Karpas-422 (cell line): ENCODE results near the gene PNPLA3. TPM values are rescaled to one million over a fixed set of nuclear protein-coding genes. Genes with fewer than 3 reads are reported as not detected.

Source experiments
- DNase-seq: peaks from one replicate; pipeline ENCODE4 v3.0.0-alpha.2; 2015
- H2AFZ ChIP-seq: fragments of 200-600 bp; sonication (generic); 2 replicates; pipeline ENCODE4 v1.6.1; 2014; ENCODE audit warnings: antibody characterized with exemption, low read length, mixed read lengths
- H3K27ac ChIP-seq: fragments of 200-600 bp; sonication (generic); 2 replicates; pipeline ENCODE4 v1.5.1; 2014; ENCODE audit warnings: mild to moderate bottlenecking, low read length, moderate library complexity
- H3K27me3 ChIP-seq: fragments of 200-600 bp; sonication (generic); 2 replicates; pipeline ENCODE4 v1.6.1; 2014; ENCODE audit warnings: low read length, mixed read lengths
- H3K36me3 ChIP-seq: fragments of 200-600 bp; sonication (generic); 2 replicates; pipeline ENCODE4 v1.6.1; 2014; ENCODE audit warnings: low read length, mixed read lengths; ENCODE audit not compliant: insufficient read depth
- H3K4me1 ChIP-seq: fragments of 200-600 bp; sonication (generic); 2 replicates; pipeline ENCODE4 v1.6.1; 2014; ENCODE audit warnings: mild to moderate bottlenecking, low read length, mixed read lengths
- H3K4me2 ChIP-seq: fragments of 200-600 bp; sonication (generic); 2 replicates; pipeline ENCODE4 v1.6.1; 2014; ENCODE audit warnings: low read length, low read depth, mild to moderate bottlenecking; ENCODE audit not compliant: poor library complexity, severe bottlenecking
- H3K4me3 ChIP-seq: fragments of 200-600 bp; sonication (generic); 2 replicates; pipeline ENCODE4 v1.5.1; 2014; ENCODE audit warnings: mild to moderate bottlenecking, antibody characterized with exemption, low read length, mixed read lengths
- H3K79me2 ChIP-seq: fragments of 200-600 bp; sonication (generic); 2 replicates; pipeline ENCODE4 v1.6.1; 2014; ENCODE audit warnings: mild to moderate bottlenecking, low read length, mixed read lengths
- H3K9ac ChIP-seq: fragments of 200-600 bp; sonication (generic); 2 replicates; pipeline ENCODE4 v1.6.0; 2014; ENCODE audit warnings: low read length
- H3K9me2 ChIP-seq: fragments of 200-600 bp; sonication (generic), shearing (Covaris generic); replicated peaks from 2 replicates; pipeline ENCODE4 v1.6.0; 2014; ENCODE audit warnings: mild to moderate bottlenecking, low read length, moderate library complexity; ENCODE audit not compliant: insufficient read depth
- H3K9me3 ChIP-seq: fragments of 300-700, 200-600 bp; sonication (generic); 2 replicates; pipeline ENCODE4 v1.6.1; 2014; ENCODE audit warnings: low read length, mixed read lengths
- H4K20me1 ChIP-seq: fragments of 200-600 bp; sonication (generic); 2 replicates; pipeline ENCODE4 v1.6.1; 2014; ENCODE audit warnings: mild to moderate bottlenecking, antibody characterized with exemption, low read length, low read depth; ENCODE audit not compliant: insufficient read depth
- total RNA-seq: library from RNA; depleted of rRNA; stranded (reverse); fragments of >200 nt; shearing (Covaris generic); gene quantifications from 2 replicates; pipeline ENCODE4 v1.2.3, GENCODE V29; 2014; ENCODE audit warnings: low replicate concordance

PNPLA3 gene
- total RNA-seq, 1 experiment from 2014 or later = not detected

DNA sequence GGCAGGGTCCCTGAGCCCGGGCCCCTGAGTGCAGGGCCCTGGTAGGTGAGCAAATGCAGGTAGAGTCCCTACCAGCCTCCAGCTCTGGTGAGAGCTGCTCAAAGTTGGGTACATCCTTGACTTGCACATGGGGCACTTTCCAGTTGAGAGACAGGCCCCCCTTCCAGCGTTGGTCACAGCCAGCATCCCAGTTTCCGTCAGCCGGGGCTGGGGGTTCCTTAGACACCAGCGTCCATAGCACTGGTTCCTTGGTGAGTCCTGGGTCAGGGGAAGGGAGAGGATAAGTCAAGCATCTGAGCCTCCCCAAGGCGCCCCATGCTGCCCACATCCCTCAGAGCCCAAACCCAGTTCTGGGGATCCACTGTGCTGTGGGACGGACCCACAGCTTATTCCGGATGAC is 37.4 kb upstream of the PNPLA3 start:
- Histone ChIP-seq H3K27ac (no peak overlapping the region), H3K4me1 (no peaks in the 10 kb centered on the region; the same call in 1 of the 2 replicates), H3K4me2 (no peak overlapping the region), H3K9ac (no peak overlapping the region), H3K79me2 (no peaks in the 10 kb centered on the region), H3K36me3 (no peaks in the 10 kb centered on the region), H3K9me2 (no peaks in the 10 kb centered on the region), H3K27me3 (no peaks in the 10 kb centered on the region), H3K4me3 (no peak overlapping the region), H2AFZ (no peak overlapping the region), H3K9me3 (no peaks in the 10 kb centered on the region), H4K20me1 (0 out of 2 replicates have a peak, but pooled peaks cover 9% of the 10 kb centered on the region)
- DNase-seq = no peak

- Histone ChIP-seq H3K9ac (no peak overlapping the region), H3K9me2 (no peaks in the 10 kb centered on the region), H3K4me1 (no peaks in the 10 kb centered on the region; the same call in 1 of the 2 replicates), H3K4me2 (no peak overlapping the region), H3K9me3 (no peaks in the 10 kb centered on the region), H3K27ac (no peak overlapping the region), H3K27me3 (no peaks in the 10 kb centered on the region), H3K36me3 (no peaks in the 10 kb centered on the region), H2AFZ (no peak overlapping the region), H3K4me3 (no peak overlapping the region), H3K79me2 (no peaks in the 10 kb centered on the region), H4K20me1 (0 out of 2 replicates have a peak, but pooled peaks cover 9% of the 10 kb centered on the region)
- DNase-seq = no peak
Observed at GRCh38 chr22:43887391-43887790, 36.2 kb upstream of the PNPLA3 start.

DNA sequence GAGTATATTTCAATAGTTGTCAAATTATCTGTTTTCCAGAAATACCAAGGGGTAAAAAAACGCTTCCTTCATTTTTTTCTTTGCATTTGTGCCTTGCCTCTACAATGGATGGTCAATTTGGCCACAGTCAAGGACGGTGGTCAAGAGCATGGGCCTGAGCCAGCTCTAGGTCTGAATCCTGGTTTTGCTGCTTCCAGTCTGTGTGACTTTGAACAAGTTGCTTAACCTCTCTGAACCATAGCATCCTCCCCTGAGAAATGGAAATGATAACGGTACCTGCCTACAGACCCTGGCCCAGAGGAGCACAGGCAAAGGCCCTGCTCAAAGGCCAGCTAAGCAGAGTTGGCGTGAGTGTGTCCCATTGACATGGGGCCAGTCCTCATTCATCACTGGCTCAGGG is 34.9 kb upstream of the PNPLA3 start:
- no peak for DNase-seq
- Histone ChIP-seq H3K79me2 (no peaks in the 10 kb centered on the region), H3K4me1 (no peaks in the 10 kb centered on the region; the same call in 1 of the 2 replicates), H3K4me2 (no peak overlapping the region), H3K27me3 (no peaks in the 10 kb centered on the region), H3K36me3 (no peaks in the 10 kb centered on the region), H3K9ac (no peak overlapping the region), H3K4me3 (no peak overlapping the region), H3K27ac (no peak overlapping the region), H2AFZ (no peak overlapping the region), H3K9me3 (no peaks in the 10 kb centered on the region), H3K9me2 (no peaks in the 10 kb centered on the region), H4K20me1 (no peaks in the 10 kb centered on the region)

DNA sequence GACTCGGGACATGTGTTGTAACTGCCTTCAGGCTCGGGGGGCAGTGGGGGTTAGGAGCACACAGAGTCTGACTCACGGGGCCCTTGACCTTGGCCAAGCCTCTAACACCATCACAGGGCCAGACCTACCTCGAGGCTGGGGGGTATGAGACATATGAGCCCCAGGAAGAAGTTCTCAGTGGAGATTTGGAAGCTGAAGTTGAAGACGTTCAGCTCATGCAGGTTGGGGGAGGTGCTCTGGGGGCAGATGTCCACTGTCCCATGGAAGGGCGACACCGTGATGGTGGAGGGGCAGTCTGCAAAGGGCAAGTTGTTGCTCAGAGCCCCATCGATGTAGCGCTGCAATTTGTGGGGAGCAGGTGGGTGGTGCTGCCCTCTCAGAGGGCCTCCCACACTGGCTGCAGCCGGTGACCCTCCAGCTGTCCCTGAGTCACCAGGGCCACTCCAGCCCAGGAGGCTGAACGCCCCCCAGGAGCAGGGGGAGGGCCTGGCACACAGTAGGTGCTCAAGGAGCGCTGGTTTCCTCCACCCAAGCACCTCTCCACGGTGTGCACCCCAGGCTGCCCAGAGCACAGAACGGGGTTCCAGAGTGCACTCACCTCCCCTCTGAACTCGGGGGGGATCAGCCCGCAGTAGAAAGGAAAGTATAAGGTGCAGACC is 34.3 kb upstream of the PNPLA3 start:
- no peaks in the 10 kb centered on the region for H3K27me3 ChIP-seq
- H4K20me1 ChIP-seq = no peaks in the 10 kb centered on the region
- no peaks in the 10 kb centered on the region for H3K9me2 ChIP-seq

DNA sequence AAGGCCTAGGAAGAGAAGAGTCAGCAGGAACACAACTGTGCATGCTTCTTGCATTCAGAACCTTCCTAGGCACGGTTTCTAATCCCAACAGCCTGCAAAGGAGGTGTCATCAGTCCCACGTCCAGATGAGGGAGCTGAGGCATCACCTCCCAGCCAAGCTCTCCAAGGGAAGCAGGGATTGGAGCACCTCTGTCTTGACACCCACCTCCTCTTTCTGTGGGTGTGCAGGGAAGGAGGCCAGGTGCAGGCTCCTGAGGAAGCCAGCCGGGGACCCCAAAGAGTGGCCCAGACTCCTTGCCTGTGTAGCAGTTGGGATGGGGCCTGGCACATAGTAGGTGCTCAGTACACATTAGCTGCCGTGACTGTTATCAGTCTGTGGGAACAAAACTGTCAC is 33.7 kb upstream of the PNPLA3 start:
- Histone ChIP-seq H4K20me1 (no peaks in the 10 kb centered on the region), H3K36me3 (no peaks in the 10 kb centered on the region), H3K79me2 (no peaks in the 10 kb centered on the region), H3K9me2 (no peaks in the 10 kb centered on the region), H3K4me3 (no peak overlapping the region), H3K27ac (no peak overlapping the region), H3K4me2 (no peak overlapping the region), H3K27me3 (no peaks in the 10 kb centered on the region), H3K9ac (no peak overlapping the region), H3K9me3 (no peaks in the 10 kb centered on the region), H3K4me1 (no peaks in the 10 kb centered on the region; the same call in 1 of the 2 replicates), H2AFZ (no peak overlapping the region)
- no peak for DNase-seq

More for the DNA sequence above, 34.3 kb upstream of the PNPLA3 start:
- no peak overlapping the region for H2AFZ ChIP-seq
- H3K4me3 ChIP-seq = no peak overlapping the region
- no peak overlapping the region for H3K4me2 ChIP-seq
- H3K9ac ChIP-seq = no peak overlapping the region
- H3K4me1 ChIP-seq = no peaks in the 10 kb centered on the region; the same call in 1 of the 2 replicates
- no peaks in the 10 kb centered on the region for H3K36me3 ChIP-seq
- H3K27ac ChIP-seq = no peak overlapping the region
- no peaks in the 10 kb centered on the region for H3K79me2 ChIP-seq
- no peak for DNase-seq
- H3K9me3 ChIP-seq = no peaks in the 10 kb centered on the region

DNA sequence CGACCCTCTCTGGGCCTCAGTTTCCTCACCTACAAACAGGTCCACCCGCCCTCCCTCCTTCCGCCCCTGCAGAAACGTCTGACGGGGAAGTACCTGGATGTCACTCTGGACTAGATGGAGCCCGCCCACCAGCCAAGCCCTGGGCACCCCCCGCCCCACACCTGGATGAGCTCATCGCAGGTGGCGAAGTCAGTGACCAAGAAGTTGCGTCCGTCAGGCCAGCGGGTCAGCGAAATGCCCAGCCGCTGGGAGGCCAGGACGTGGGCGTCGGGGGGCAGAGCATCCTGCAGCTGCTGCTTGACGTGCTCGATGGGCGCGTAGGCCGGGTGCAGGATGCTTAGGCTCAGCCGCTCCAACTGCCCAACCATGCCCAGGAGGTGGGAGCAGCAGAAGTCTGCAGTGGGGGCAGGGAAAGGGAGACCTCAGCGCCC is 32.7 kb upstream of the PNPLA3 start:
- Histone ChIP-seq H3K27ac (no peak overlapping the region), H4K20me1 (no peaks in the 10 kb centered on the region), H3K27me3 (no peaks in the 10 kb centered on the region), H2AFZ (no peak overlapping the region), H3K9me3 (no peaks in the 10 kb centered on the region), H3K79me2 (no peaks in the 10 kb centered on the region), H3K9me2 (no peaks in the 10 kb centered on the region), H3K36me3 (no peaks in the 10 kb centered on the region), H3K4me2 (no peak overlapping the region), H3K4me3 (no peak overlapping the region), H3K4me1 (no peaks in the 10 kb centered on the region), H3K9ac (no peak overlapping the region)
- DNase-seq = no peak

DNA sequence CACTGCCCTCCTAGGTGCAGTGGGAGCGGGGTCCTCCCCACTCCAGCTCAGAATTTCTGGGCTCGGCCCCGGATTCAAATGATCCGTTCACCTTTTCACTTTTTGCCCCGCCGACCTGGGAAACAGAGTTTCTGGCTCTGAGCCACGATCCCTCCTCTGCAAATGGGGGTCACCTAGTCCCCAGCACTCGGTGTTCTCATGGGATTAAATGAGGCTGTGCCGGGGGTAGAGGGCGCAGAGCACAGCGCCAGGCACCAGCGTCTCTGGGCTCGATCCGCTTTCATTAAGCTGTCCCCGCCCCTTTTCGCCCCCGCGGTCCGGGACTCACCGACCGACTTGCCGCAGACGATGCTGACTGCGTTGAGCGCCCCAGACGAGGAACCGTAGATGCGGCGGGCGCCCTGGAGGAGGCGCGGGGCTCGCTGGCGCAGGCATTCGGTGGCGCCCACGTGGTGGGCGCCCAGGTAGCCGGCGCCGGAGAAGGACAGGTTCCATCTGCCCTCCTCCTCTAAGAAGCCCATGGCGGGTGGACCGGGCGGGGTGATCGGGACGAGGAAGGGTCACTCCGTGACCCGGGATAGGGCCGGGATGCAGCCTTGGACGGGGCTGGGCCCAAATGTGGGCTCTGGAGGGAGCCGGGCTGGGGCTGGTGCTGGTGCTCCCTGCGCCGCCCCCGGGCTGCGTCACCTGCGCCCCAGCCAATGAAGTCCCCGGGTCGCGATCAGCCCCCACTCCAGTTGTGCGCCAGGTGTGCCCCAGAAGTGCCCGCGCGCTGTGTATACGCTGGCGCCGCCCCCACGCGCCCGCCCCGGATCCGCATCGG is 32.0 kb upstream of the PNPLA3 start, which contains the start of gene PNPLA5:
PNPLA5 (minus strand) TSS at position 654 of the 823 bp plus-strand sequence; CDS start at position 521, 133 bp downstream.
- no peaks in the 10 kb centered on the region for H3K79me2 ChIP-seq
- H3K9me3 ChIP-seq = no peaks in the 10 kb centered on the region
- H3K9ac ChIP-seq = no peak within 1 kb of the TSS
- H3K4me2 ChIP-seq = no peak within 1 kb of the TSS
- no peaks in the 10 kb centered on the region for H3K4me1 ChIP-seq
- no peaks in the 10 kb centered on the region for H3K36me3 ChIP-seq
- no peaks in the 10 kb centered on the region for H3K9me2 ChIP-seq
- H3K4me3 ChIP-seq = no peak within 1 kb of the TSS
- H3K27ac ChIP-seq = no peak within 1 kb of the TSS
- H2AFZ ChIP-seq = no peak within 1 kb of the TSS
- no peak for DNase-seq
- H3K27me3 ChIP-seq = no peaks in the 10 kb centered on the region
- no peaks in the 10 kb centered on the region for H4K20me1 ChIP-seq

- Histone ChIP-seq H3K4me2 (no peak overlapping the region), H3K27ac (no peak overlapping the region), H2AFZ (no peak overlapping the region), H3K9me3 (no peaks in the 10 kb centered on the region), H3K79me2 (no peaks in the 10 kb centered on the region), H3K27me3 (no peaks in the 10 kb centered on the region), H4K20me1 (no peaks in the 10 kb centered on the region), H3K4me3 (no peak overlapping the region), H3K36me3 (no peaks in the 10 kb centered on the region), H3K4me1 (no peaks in the 10 kb centered on the region), H3K9me2 (no peaks in the 10 kb centered on the region), H3K9ac (no peak overlapping the region)
- no peak for DNase-seq
Observed at GRCh38 chr22:43892183-43892894, 31.3 kb upstream of the PNPLA3 start.
